NCI-H2171 treated with DMSO at 0.1 percent for 48 hours (cell line): ENCODE data around the gene DHCR7.

Experiments used
- DNase-seq: peaks from one replicate; lab custom pipeline; 2025; lab: John Stamatoyannopoulos, UW

The DHCR7 gene

GRCh38 chr11:71477641-71478527 lies 29.7 kb upstream of the DHCR7 start:
- peak; percentile 1 for DNase-seq

- DNase-seq, result no peak
Observed at GRCh38 chr11:71476926-71477640, 28.9 kb upstream of the DHCR7 start.

- no peak for DNase-seq
Observed at GRCh38 chr11:71476031-71476430, 27.8 kb upstream of the DHCR7 start.

- DNase-seq, result no peak
Observed at GRCh38 chr11:71474771-71475483, 26.7 kb upstream of the DHCR7 start.

GRCh38 chr11:71474141-71474770 lies 26.1 kb upstream of the DHCR7 start:
- no peak for DNase-seq

- DNase-seq, result no peak
Observed at GRCh38 chr11:71473793-71474080, 25.5 kb upstream of the DHCR7 start.

GRCh38 chr11:71472941-71473792 lies 25.0 kb upstream of the DHCR7 start:
- DNase-seq, result no peak

GRCh38 chr11:71472357-71472885 lies 24.2 kb upstream of the DHCR7 start:
- no peak for DNase-seq

- DNase-seq, result peak; percentile 66
Observed at GRCh38 chr11:71470946-71471345, 22.8 kb upstream of the DHCR7 start.

- DNase-seq, result no peak
Observed at GRCh38 chr11:71467164-71467563, 19.0 kb upstream of the DHCR7 start.

GRCh38 chr11:71466358-71466757 lies 18.2 kb upstream of the DHCR7 start:
- DNase-seq, result no peak

GRCh38 chr11:71465054-71465453 lies 16.9 kb upstream of the DHCR7 start:
- no peak for DNase-seq

- DNase-seq, result no peak
Observed at GRCh38 chr11:71463331-71464211, 15.4 kb upstream of the DHCR7 start.

GRCh38 chr11:71462726-71463125 lies 14.5 kb upstream of the DHCR7 start:
- DNase-seq, result no peak

GRCh38 chr11:71461696-71462095 lies 13.5 kb upstream of the DHCR7 start:
- no peak for DNase-seq

GRCh38 chr11:71459767-71460320 lies 11.7 kb upstream of the DHCR7 start:
- no peak for DNase-seq

- DNase-seq, result no peak
Observed at GRCh38 chr11:71459076-71459766, 11.0 kb upstream of the DHCR7 start.

GRCh38 chr11:71458146-71459070 lies 10.2 kb upstream of the DHCR7 start:
- DNase-seq, result no peak
